ENCODE measurements around the gene CBX6.

- TF ChIP-seq POLR2A (IDR thresholded peaks at IDR 0.05), result no peak
- TF ChIP-seq, protein P1, sequence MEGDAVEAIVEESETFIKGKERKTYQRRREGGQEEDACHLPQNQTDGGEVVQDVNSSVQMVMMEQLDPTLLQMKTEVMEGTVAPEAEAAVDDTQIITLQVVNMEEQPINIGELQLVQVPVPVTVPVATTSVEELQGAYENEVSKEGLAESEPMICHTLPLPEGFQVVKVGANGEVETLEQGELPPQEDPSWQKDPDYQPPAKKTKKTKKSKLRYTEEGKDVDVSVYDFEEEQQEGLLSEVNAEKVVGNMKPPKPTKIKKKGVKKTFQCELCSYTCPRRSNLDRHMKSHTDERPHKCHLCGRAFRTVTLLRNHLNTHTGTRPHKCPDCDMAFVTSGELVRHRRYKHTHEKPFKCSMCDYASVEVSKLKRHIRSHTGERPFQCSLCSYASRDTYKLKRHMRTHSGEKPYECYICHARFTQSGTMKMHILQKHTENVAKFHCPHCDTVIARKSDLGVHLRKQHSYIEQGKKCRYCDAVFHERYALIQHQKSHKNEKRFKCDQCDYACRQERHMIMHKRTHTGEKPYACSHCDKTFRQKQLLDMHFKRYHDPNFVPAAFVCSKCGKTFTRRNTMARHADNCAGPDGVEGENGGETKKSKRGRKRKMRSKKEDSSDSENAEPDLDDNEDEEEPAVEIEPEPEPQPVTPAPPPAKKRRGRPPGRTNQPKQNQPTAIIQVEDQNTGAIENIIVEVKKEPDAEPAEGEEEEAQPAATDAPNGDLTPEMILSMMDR (IDR thresholded peaks at IDR 0.05), result no peak
These were observed 14.3 kb upstream of the CBX6 start for GRCh38 chr22:38886333-38886732.

Data from Peyer's patch (tissue), 4 donors.